Posterior vena cava (tissue), 2 donors: Measurements from ENCODE around the gene LRRC8B. TPM values are rescaled to one million over a fixed set of nuclear protein-coding genes. Genes with fewer than 3 reads are reported as not detected.
A peak's percentile ranks its signal among the peaks of the same experiment; 100 is the strongest.
"Not testable (repeated sequence)": the region's sequence is repeated elsewhere in the genome, so short reads cannot be mapped to it uniquely, and the experiment has no call there.

Experiments
- DNase-seq: peaks from one replicate; pipeline ENCODE4 v3.0.0-alpha.2; 2020; ENCODE audit warnings: low spot score
- intact Hi-C, 2 donors: fragments of 100-400 bp; cut with DNase I; formaldehyde crosslinking; loops; one replicate each; pipeline versions ENCODE4 v1.14.1 to v1.14.2; 2022 to 2023
- total RNA-seq, 2 donors: library from RNA; stranded (reverse); fragmentation: NEBNext Ultra II Directional; extraction: Animal tissue kit (Norgen Biotek cat#: 25700); gene quantifications; one replicate each; pipeline ENCODE4 v1.2.1, GENCODE V29; 2021
- donor health status: DM: yes; HTN: yes; CAD: no.
- donor health status: DM: yes; HTN: yes; CAD: no.

Gene LRRC8B
- total RNA-seq, 2 donors from 2014 or later = 6.0 to 9.9 TPM

GRCh38 chr1:89542345-89542744, 17.7 kb downstream of the LRRC8B start:
- intact Hi-C loops = no loop called here
- DNase-seq = no peak

- DNase-seq, intact Hi-C loops: not testable (repeated sequence)
Observed at GRCh38 chr1:89543632-89544031, 19.0 kb downstream of the LRRC8B start.

GRCh38 chr1:89545264-89546038, 20.8 kb downstream of the LRRC8B start:
- intact Hi-C loops = no loop called here
- DNase-seq = no peak

- intact Hi-C loops = no loop called here
- no peak for DNase-seq
Observed at GRCh38 chr1:89546082-89546889, 21.7 kb downstream of the LRRC8B start.

GRCh38 chr1:89546934-89547562, 22.4 kb downstream of the LRRC8B start:
- intact Hi-C loops = no loop called here

GRCh38 chr1:89547563-89548116, 23.0 kb downstream of the LRRC8B start:
- intact Hi-C loops = no loop called here
- no peak for DNase-seq

More at GRCh38 chr1:89546934-89547562, 22.4 kb downstream of the LRRC8B start:
- DNase-seq = no peak

GRCh38 chr1:89548122-89548857, 23.7 kb downstream of the LRRC8B start:
- DNase-seq = no peak
- intact Hi-C loops = no loop called here

- DNase-seq = no peak
- intact Hi-C loops = no loop called here
Observed at GRCh38 chr1:89550995-89551394, 26.4 kb downstream of the LRRC8B start.

GRCh38 chr1:89552471-89553081, 27.9 kb downstream of the LRRC8B start:
- intact Hi-C loops = no loop called here
- no peak for DNase-seq

- intact Hi-C loops = no loop called here
Observed at GRCh38 chr1:89553157-89553556, 28.5 kb downstream of the LRRC8B start.

GRCh38 chr1:89555550-89555949, 30.9 kb downstream of the LRRC8B start:
- DNase-seq = no peak
- intact Hi-C loops = no loop called here

More at GRCh38 chr1:89553157-89553556, 28.5 kb downstream of the LRRC8B start:
- DNase-seq = no peak

- intact Hi-C loops = no loop called here
- DNase-seq = no peak
Observed at GRCh38 chr1:89556726-89557444, 32.3 kb downstream of the LRRC8B start.

- DNase-seq = no peak
- intact Hi-C loops = no loop called here
Observed at GRCh38 chr1:89557445-89557825, 32.8 kb downstream of the LRRC8B start.

- intact Hi-C loops = no loop called here
- no peak for DNase-seq
Observed at GRCh38 chr1:89557956-89558355, 33.3 kb downstream of the LRRC8B start.

- intact Hi-C loops = no loop called here
Observed at GRCh38 chr1:89563957-89564604, 39.5 kb downstream of the LRRC8B start.

GRCh38 chr1:89565521-89565920, 40.9 kb downstream of the LRRC8B start:
- intact Hi-C loops = no loop called here
- DNase-seq = no peak

More at GRCh38 chr1:89563957-89564604, 39.5 kb downstream of the LRRC8B start:
- DNase-seq = no peak

- peak; percentile 82 for DNase-seq
- intact Hi-C loops = no loop called here
Observed at GRCh38 chr1:89566761-89567174, 42.1 kb downstream of the LRRC8B start.

- no peak for DNase-seq
- intact Hi-C loops = no loop called here
Observed at GRCh38 chr1:89567797-89568196, 43.2 kb downstream of the LRRC8B start.
